ENCODE measurements around the gene ZBTB25. TPM values are rescaled to one million over a fixed set of nuclear protein-coding genes. Genes with fewer than 3 reads are reported as not detected.

Gene ZBTB25
- total and polyA plus RNA-seq, 2 donors (not counting 1 experiment from before 2014, with no cell fraction given): 7.2 to 9.2 TPM

- TF ChIP-seq EZH2 (IDR thresholded peaks at IDR 0.05; ENCODE audit: low read length, missing control alignments) (no peak), CTCF (conservative IDR thresholded peaks at IDR 0.05 in 1 of 2, IDR thresholded peaks at IDR 0.05 in 1 of 2; ENCODE audit: low read depth in 1 of 2, low read length in 2 of 2) (no peak)
- Histone ChIP-seq H3K79me2 (ENCODE audit: control insufficient read depth, insufficient read depth, low read length) (no peaks in the 10 kb centered on the region), H3K36me3 (ENCODE audit: control insufficient read depth, insufficient read depth, low read length) (peaks cover 2% of the 10 kb centered on the region), H2AFZ (ENCODE audit: low read length) (peak overlapping the region; percentile 45), H3K27ac (ENCODE audit: insufficient read depth, low read length) (no peak overlapping the region), H3K9ac (ENCODE audit: insufficient read depth, low read length) (no peak overlapping the region), H3K4me2 (ENCODE audit: extremely low read depth, insufficient read depth, low read length) (peak overlapping the region; percentile 80), H4K20me1 (ENCODE audit: control insufficient read depth, extremely low read depth, insufficient read depth, low read length) (no peaks in the 10 kb centered on the region), H3K9me3 (ENCODE audit: control insufficient read depth, insufficient read depth, low read depth, low read length) (no peaks in the 10 kb centered on the region), H3K4me1 (ENCODE audit: control insufficient read depth, extremely low read depth, insufficient read depth, low read length) (no peaks in the 10 kb centered on the region), H3K4me3 (replicated peaks in 1 of 4; ENCODE audit: control extremely low read depth in 1 of 4, insufficient read depth in 1 of 4, low read depth in 3 of 4, low read length in 4 of 4) (peak overlapping the region; percentile 37 to 70 (median 66)), H3K27me3 (ENCODE audit: control insufficient read depth, insufficient read depth, low read length) (no peaks in the 10 kb centered on the region)
- no peak for DNase-seq (ENCODE audit: low read depth in 2 of 2)
Measured at GRCh38 chr14:64464651-64465050, 39.0 kb downstream of the ZBTB25 start.

- DNase-seq (ENCODE audit: low read depth in 2 of 2): no peak
- H3K9me3 ChIP-seq (ENCODE audit: control insufficient read depth, insufficient read depth, low read depth, low read length): no peaks in the 10 kb centered on the region
- no peaks in the 10 kb centered on the region for H3K27me3 ChIP-seq (ENCODE audit: control insufficient read depth, insufficient read depth, low read length)
Measured at GRCh38 chr14:64463873-64464272, 39.8 kb downstream of the ZBTB25 start.

GRCh38 chr14:64463195-64463594, 40.4 kb downstream of the ZBTB25 start:
- H3K36me3 ChIP-seq (ENCODE audit: control insufficient read depth, insufficient read depth, low read length): peaks cover 2% of the 10 kb centered on the region
- no peak overlapping the region for H3K9ac ChIP-seq (ENCODE audit: insufficient read depth, low read length)
- no peak overlapping the region for H2AFZ ChIP-seq (ENCODE audit: low read length)
- no peak for TF ChIP-seq EZH2 (IDR thresholded peaks at IDR 0.05; ENCODE audit: low read length, missing control alignments)
- TF ChIP-seq CTCF (conservative IDR thresholded peaks at IDR 0.05 in 1 of 2, IDR thresholded peaks at IDR 0.05 in 1 of 2; ENCODE audit: low read depth in 1 of 2, low read length in 2 of 2): no peak
- no peak overlapping the region for H3K27ac ChIP-seq (ENCODE audit: insufficient read depth, low read length)
- no peak overlapping the region for H3K4me3 ChIP-seq (replicated peaks in 1 of 4; ENCODE audit: control extremely low read depth in 1 of 4, insufficient read depth in 1 of 4, low read depth in 3 of 4, low read length in 4 of 4)
- no peaks in the 10 kb centered on the region for H3K4me1 ChIP-seq (ENCODE audit: control insufficient read depth, extremely low read depth, insufficient read depth, low read length)
- H3K9me3 ChIP-seq (ENCODE audit: control insufficient read depth, insufficient read depth, low read depth, low read length): no peaks in the 10 kb centered on the region
- H4K20me1 ChIP-seq (ENCODE audit: control insufficient read depth, extremely low read depth, insufficient read depth, low read length): no peaks in the 10 kb centered on the region
- H3K4me2 ChIP-seq (ENCODE audit: extremely low read depth, insufficient read depth, low read length): no peak overlapping the region
- DNase-seq (ENCODE audit: low read depth in 2 of 2): no peak
- H3K27me3 ChIP-seq (ENCODE audit: control insufficient read depth, insufficient read depth, low read length): no peaks in the 10 kb centered on the region
- H3K79me2 ChIP-seq (ENCODE audit: control insufficient read depth, insufficient read depth, low read length): no peaks in the 10 kb centered on the region

More at GRCh38 chr14:64463873-64464272, 39.8 kb downstream of the ZBTB25 start:
- peaks cover 2% of the 10 kb centered on the region for H3K36me3 ChIP-seq (ENCODE audit: control insufficient read depth, insufficient read depth, low read length)
- no peak overlapping the region for H3K4me3 ChIP-seq (replicated peaks in 1 of 4; ENCODE audit: control extremely low read depth in 1 of 4, insufficient read depth in 1 of 4, low read depth in 3 of 4, low read length in 4 of 4)
- no peaks in the 10 kb centered on the region for H3K79me2 ChIP-seq (ENCODE audit: control insufficient read depth, insufficient read depth, low read length)
- H4K20me1 ChIP-seq (ENCODE audit: control insufficient read depth, extremely low read depth, insufficient read depth, low read length): no peaks in the 10 kb centered on the region
- H3K9ac ChIP-seq (ENCODE audit: insufficient read depth, low read length): no peak overlapping the region
- no peak for TF ChIP-seq EZH2 (IDR thresholded peaks at IDR 0.05; ENCODE audit: low read length, missing control alignments)
- no peak for TF ChIP-seq CTCF (conservative IDR thresholded peaks at IDR 0.05 in 1 of 2, IDR thresholded peaks at IDR 0.05 in 1 of 2; ENCODE audit: low read depth in 1 of 2, low read length in 2 of 2)
- no peaks in the 10 kb centered on the region for H3K4me1 ChIP-seq (ENCODE audit: control insufficient read depth, extremely low read depth, insufficient read depth, low read length)
- H2AFZ ChIP-seq (ENCODE audit: low read length): no peak overlapping the region
- H3K27ac ChIP-seq (ENCODE audit: insufficient read depth, low read length): no peak overlapping the region
- no peak overlapping the region for H3K4me2 ChIP-seq (ENCODE audit: extremely low read depth, insufficient read depth, low read length)
